GM12878 (cell line): ENCODE data around the gene STK33.

Source experiments
- CHD2 ChIP-seq: IDR thresholded peaks from 2 replicates; pipeline ENCODE4 v1.6.1; 2011; ENCODE audit warnings: low read depth, low read length, improper control_type of control experiment, borderline replicate concordance
- POLR2AphosphoS5 ChIP-seq: IDR thresholded peaks from 2 replicates; pipeline ENCODE4 v1.6.1; 2011; ENCODE audit warnings: mild to moderate bottlenecking, low read length, inconsistent platforms
- TF ChIP-seq, protein P1 (sequence below), 3 experiments: IDR thresholded peaks in 2 of 3; conservative IDR thresholded peaks in 1 of 3; 2 replicates each; pipeline ENCODE4 v1.5.1; 2011; ENCODE audit warnings: low read depth in 3 of 3, low read length in 3 of 3, mild to moderate bottlenecking in 3 of 3, control low read depth in 2 of 3, moderate library complexity in 2 of 3, inconsistent platforms in 1 of 3, mixed read lengths in 1 of 3; ENCODE audit not compliant: control insufficient read depth in 2 of 3, insufficient read depth in 1 of 3; ENCODE audit errors: extremely low read depth in 1 of 3

DNA sequence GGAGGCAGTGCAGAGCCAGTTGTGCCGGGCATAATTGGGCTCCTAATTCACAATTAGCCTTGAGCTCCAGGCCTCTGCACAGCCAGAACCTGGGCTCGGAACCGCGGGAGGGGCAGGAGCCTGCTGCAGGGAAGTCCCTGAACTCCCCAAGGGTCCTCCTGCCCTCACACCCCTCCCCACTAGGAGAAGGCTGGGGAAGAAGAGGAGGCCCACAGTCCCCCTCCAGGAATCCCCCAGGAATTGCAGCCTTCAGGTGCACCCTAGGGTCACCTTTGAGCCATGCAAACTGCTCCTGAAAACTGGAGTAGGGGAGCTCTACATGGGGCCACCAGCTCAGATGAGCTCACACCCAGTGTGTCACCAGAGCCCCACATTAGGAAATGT is 236.5 kb downstream of the STK33 start:
- TF ChIP-seq, protein P1, sequence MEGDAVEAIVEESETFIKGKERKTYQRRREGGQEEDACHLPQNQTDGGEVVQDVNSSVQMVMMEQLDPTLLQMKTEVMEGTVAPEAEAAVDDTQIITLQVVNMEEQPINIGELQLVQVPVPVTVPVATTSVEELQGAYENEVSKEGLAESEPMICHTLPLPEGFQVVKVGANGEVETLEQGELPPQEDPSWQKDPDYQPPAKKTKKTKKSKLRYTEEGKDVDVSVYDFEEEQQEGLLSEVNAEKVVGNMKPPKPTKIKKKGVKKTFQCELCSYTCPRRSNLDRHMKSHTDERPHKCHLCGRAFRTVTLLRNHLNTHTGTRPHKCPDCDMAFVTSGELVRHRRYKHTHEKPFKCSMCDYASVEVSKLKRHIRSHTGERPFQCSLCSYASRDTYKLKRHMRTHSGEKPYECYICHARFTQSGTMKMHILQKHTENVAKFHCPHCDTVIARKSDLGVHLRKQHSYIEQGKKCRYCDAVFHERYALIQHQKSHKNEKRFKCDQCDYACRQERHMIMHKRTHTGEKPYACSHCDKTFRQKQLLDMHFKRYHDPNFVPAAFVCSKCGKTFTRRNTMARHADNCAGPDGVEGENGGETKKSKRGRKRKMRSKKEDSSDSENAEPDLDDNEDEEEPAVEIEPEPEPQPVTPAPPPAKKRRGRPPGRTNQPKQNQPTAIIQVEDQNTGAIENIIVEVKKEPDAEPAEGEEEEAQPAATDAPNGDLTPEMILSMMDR (IDR thresholded peaks at IDR 0.05 in 2 of 3, conservative IDR thresholded peaks at IDR 0.05 in 1 of 3; ENCODE audit: control insufficient read depth in 2 of 3, extremely low read depth in 1 of 3, insufficient read depth in 1 of 3, low read depth in 3 of 3, low read length in 3 of 3), result no peak
- TF ChIP-seq POLR2AphosphoS5 (no peak), CHD2 (no peak)
